GM12892 (cell line): ENCODE results near the gene ATP13A2.

Source experiments
- DNase-seq: peaks from one replicate; pipeline ENCODE4 v3.0.0; 2011; ENCODE audit not compliant: insufficient read length
- FAIRE-seq: peaks from 2 replicates; lab custom pipeline; 2011; peaks lifted over from hg19 to GRCh38; lab: Jason Lieb, UNC
- POLR2A ChIP-seq: IDR thresholded peaks from 2 replicates; pipeline ENCODE4 v1.6.1; 2011; ENCODE audit warnings: low read depth, low read length, control low read depth
- POLR2AphosphoS5 ChIP-seq: IDR thresholded peaks from 2 replicates; pipeline ENCODE4 v1.6.1; 2011; ENCODE audit warnings: low read depth, low read length, control low read depth
- TAF1 ChIP-seq: IDR thresholded peaks from 2 replicates; pipeline ENCODE4 v1.6.1; 2011; ENCODE audit warnings: low read depth, mild to moderate bottlenecking, control low read depth, low read length, borderline replicate concordance

ATP13A2 gene

DNA sequence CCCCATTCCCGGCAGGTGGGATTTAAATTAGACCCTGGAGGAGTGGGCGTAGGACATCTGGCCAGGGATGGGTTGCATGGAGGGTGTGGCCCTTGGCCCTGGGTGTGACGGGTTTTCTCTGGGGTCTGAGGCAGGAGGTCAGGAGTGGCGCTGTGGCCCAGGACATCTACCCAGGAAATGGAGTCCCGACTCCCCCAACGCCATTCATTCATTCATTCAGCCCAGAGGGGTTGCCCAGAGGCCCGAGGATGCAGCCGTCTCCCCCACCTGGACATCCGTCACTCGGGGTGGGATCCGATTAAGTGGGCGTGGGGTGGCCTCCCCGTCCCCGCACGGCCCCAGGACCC is 663 bp downstream of the ATP13A2 start:
- no peak for DNase-seq
- TF ChIP-seq TAF1 (no peak), POLR2AphosphoS5 (no peak), POLR2A (no peak)
- no peak for FAIRE-seq

DNA sequence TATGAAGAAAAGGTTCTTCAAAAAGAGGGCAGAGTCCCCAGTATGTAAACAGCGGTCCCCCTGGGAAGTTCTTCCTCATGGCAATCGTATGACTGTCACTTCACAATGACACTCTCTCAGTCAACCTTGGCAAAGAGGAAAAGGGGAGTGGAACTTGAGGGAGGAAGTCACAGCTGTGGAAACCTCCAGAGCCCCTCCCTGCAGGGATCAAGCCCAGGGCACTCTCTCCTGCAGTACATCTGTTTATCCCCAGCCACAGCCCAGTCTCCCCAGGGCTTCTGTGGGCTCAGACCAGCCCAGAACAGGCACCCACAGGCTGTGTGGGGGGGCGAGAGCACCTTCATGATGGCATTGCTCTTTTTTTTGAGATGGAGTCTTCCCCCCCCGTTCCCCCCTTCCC is 2.0 kb downstream of the ATP13A2 start:
- FAIRE-seq, result peak; percentile 60
- DNase-seq, result no peak
- TF ChIP-seq POLR2AphosphoS5 (no peak), TAF1 (no peak), POLR2A (no peak)

DNA sequence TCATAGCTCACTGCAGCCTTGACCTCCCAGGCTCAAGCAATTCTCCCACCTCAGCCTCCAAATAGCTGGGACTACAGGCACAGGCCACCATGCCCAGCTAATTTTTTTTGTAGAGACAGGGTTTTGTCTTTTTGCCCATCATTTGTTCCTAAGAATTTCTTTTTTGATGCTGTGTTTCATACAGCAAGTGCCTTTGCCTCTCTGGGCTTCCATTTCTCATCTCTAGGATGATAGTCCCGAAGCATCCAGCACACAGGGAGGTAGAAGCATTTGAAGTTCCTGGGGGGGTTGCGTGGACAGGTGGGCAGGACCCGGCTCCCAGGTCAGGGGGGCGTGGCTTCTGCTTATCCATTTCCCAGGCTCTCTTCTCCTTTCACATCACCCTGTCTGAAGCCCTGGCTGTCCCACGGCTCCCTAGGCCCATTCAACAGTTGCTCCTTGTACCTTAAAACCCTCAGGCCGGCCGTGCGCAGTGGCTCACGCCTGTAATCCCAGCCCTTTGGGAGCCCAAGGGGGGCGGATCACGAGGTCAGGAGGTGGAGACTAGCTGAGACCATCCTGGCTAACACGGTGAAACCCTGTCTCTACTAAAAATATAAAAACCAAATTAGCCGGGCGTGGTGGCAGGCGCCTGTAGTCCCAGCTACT is 3.4 kb downstream of the ATP13A2 start:
- TF ChIP-seq POLR2A, result no peak
- TF ChIP-seq TAF1, result no peak
- TF ChIP-seq POLR2AphosphoS5, result no peak
- no peak for FAIRE-seq
- DNase-seq, result no peak

DNA sequence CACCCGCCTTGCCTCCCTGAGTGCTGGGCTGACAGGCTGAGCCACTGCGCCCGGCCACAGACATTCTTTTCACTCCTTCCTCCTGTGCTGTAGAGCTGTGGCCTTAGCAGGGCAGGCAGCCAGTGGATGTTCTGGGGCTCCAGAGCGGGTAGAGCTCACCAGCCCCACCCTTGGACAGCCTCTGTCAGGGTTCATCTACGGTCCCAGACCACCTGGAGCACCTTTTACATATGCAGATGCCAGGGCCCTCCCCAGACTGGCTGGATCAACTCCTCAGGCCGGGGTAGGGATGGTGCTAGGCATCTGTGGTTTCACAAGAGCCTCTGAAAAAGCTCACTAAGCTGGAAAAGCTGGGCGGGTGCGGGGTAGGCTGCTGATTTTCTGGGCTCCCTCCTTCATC is 4.6 kb downstream of the ATP13A2 start:
- FAIRE-seq, result no peak
- TF ChIP-seq POLR2A, result no peak
- TF ChIP-seq POLR2AphosphoS5, result no peak
- no peak for TF ChIP-seq TAF1
- no peak for DNase-seq

DNA sequence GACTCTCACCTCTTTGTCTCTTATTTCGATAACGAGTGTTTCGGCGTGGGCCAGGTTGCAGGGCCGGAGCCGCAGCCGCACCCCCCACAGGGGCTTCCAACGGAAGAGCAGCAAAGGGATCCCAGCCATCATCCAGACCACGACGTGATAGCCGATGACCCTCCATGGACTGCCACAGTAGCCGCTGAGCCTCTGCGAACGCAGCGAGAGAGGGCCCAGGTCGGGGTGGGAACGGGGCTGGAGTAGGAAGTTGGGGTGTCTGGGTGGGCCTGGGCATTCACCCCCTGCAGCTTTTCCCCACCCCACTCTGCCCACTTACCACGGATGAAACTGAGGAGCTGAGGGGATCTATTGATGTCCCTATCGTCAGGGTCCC is 6.4 kb downstream of the ATP13A2 start:
- TF ChIP-seq TAF1, result no peak
- DNase-seq, result no peak
- FAIRE-seq, result no peak

DNA sequence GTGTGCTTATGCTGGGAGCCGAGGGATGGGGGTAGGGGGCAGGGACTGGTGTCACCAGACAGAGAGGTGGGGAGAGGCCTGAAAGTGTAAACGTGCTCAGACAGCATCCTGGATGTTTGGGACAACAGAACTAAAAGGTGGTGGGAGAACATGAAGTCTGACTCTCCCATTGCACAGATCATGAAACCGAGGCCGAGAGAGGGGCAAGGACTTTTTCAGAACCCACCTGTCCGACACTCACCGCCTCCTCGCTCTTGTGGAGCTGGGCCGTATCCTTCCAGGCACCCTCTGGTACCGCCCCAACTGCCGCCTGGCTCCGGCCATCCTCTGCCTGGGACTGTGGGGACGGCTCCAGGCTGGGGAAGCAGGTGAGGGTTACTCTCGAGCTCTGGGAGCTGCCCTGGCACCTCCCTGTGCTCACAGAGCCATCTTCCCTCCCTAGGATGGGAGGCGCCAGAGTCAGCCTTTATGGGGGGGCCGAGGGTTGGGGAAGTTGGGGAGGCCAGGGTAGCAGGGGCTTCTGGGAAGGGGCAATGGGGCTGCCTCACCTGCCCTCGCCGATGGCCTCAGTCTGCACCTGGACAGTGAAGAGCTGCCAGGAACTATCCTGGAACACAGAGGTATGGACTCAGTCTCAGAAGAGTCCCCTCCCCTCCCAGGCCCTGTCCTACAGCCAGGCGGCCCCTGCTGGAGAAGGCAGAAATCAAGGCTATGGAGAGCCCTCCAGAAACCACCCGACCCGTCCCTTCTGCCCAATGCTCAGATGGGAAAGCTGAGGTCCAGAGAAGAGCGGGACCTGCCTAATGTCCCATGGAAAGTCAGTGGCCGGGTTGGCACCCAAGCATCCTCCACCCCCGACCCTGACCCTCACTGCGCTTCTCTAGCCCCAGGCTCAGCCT is 7.0 kb downstream of the ATP13A2 start:
- DNase-seq (no peak), FAIRE-seq (no peak)
- TF ChIP-seq POLR2A, result no peak
- TF ChIP-seq POLR2AphosphoS5, result no peak
- no peak for TF ChIP-seq TAF1

DNA sequence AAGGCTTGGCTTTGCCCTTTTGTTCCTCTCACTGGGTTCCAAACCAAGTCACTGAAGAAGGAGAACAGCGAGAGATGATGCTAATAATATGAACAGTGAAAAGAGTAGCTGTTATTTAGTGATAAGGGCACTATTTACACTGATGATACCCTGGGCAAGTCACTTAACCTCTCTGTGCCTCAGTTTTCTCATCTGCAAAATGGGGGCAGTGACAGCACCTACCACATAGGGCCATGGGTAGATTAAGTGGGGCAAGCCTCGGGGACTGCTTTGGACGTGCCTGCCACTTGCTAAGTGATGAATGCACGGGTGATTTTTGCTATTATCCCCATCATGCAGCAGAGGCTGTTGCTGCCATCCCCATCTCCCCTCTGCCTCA is 9.2 kb downstream of the ATP13A2 start:
- TF ChIP-seq TAF1 (no peak), POLR2AphosphoS5 (no peak), POLR2A (no peak)
- no peak for FAIRE-seq
- no peak for DNase-seq

DNA sequence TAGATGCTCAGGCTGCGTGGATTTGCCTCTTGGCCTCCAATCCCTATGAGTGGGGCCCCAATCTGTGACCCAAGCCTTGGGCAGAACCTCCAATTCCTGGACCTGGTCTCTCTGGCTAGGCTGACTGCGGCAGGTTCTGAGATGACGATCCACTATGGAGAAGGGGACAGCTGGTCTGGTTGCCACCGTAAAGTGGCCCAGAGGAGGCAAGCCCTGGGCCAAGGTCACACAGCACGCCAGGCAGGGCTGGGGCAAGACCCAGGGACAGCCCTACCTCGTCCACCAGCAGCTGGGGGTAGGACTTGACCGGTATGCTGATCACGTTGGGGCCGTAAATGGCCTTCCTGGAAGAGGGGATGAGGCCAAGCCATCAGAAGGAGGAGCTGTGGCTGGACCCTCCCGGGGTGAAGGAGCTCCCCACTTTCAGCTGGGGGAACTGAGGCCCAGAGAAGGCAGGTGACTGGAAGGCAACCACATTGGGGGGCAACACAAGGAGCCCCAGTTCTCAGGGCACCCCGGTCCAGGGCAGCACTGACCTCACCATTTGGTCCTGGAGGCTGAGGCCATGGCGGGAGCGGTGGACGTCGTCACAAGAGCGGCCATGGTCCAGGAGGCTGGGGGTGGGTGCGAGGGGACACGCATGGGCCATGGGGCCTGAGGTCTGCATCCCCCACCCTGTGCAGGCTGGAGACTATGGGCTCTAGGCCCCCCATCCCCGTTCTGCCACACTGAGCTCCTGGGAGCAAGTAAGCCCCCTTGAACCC is 9.8 kb downstream of the ATP13A2 start:
- no peak for DNase-seq
- TF ChIP-seq POLR2AphosphoS5 (no peak), POLR2A (no peak), TAF1 (no peak)
- no peak for FAIRE-seq

DNA sequence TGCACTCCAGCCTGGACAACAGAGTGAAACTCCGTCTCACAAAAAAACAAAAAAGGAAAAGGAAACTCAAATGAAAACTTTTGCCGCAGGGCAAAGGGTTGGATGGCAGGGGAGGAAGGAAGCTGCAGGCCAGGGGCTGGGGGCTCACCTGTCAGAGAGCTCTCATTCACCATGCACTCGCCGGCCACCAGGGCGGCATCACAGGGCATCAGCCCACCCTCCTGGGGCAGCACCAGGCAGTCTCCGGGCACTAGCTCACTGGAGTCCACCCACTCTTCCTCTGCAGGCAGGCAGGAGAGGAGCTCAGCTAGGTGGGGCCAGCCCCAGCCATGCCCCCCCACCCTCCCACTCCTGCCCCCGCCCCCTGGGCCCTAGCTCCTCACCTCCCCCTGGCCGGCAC is 11.9 kb downstream of the ATP13A2 start:
- no peak for TF ChIP-seq POLR2A
- no peak for TF ChIP-seq POLR2AphosphoS5
- TF ChIP-seq TAF1, result no peak
- DNase-seq, result no peak
- no peak for FAIRE-seq

DNA sequence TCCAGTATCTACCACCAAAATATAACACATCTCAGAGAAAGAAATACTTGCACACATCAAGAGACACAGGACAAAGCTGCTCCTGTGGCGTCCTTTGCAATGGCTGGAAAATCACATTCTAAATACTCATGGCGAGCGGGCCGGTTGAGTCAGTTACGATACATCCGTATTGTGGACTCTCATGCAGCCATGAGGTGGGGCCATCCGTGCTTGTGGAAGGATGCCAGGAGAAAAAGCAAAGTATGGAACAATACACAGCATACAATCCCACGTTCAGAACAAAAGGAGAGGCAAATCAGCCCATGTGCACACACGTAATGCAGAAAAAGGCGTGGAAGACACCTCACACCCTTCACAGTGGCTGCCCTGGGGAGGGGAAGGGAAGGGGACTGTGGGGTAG is 13.1 kb downstream of the ATP13A2 start:
- FAIRE-seq (no peak), DNase-seq (no peak)
- no peak for TF ChIP-seq POLR2A
- no peak for TF ChIP-seq POLR2AphosphoS5
- TF ChIP-seq TAF1, result no peak

DNA sequence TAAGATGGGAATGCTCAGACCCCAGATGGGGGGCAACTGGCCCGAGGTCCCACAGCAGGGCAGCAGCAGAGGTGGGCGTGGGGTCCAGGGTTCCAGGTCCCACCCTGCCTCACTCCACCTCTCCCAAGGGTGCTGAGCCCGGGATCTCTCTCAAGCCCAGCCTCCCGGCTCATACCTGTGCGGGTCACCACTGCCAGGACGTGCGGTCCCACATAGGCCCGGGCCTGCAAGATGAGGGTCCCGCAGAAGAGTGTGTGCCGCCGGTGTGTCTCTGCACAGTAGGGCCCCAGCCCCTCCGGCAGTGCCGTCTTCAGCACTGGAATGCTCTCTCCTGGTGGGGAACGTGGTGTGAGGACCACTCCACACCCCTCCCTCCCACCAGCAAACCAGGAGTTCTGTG is 14.9 kb downstream of the ATP13A2 start:
- FAIRE-seq (no peak), DNase-seq (no peak)
- no peak for TF ChIP-seq POLR2AphosphoS5
- no peak for TF ChIP-seq TAF1
- no peak for TF ChIP-seq POLR2A

DNA sequence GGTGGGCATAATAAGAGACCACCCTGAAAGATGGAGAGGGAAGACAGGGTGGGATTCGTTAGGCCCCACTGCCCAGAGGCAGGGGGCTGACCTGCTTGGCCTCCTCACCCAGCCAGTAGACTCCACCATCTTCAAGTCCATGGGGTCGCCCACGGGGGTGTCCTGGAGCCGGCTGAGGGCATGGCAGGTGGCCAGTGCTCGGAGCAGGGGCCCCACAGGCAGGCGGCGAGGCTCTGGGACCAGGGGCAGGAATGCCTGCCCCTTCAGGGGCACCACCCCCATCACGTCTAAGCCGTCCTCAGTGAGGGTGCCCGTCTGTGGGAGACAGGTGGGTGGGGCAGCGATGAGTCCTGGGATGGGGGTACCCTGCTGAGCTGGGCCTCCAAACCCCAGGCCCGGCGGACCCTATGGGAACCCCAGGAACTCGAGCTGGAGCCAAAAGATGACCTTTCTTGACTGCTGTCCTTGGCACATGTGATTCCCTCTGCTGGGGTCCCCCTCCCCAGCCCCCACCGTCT is 18.1 kb downstream of the ATP13A2 start:
- DNase-seq, result no peak
- no peak for FAIRE-seq
- no peak for TF ChIP-seq POLR2AphosphoS5
- no peak for TF ChIP-seq POLR2A
- no peak for TF ChIP-seq TAF1
